Activated T-helper 2 cell treated with anti-CD3 and anti-CD28 coated beads, Interferon-gamma antibody, Interleukin-2, Interleukin-4, amounts not matched to agents 10 μg/mL and 5 μg/mL and 100 μg/mL, durations not matched to agents 14 hours and 24 hours and 36 hours (primary cell): ENCODE data around the gene TULP4. TPM values are rescaled to one million over a fixed set of nuclear protein-coding genes. Genes with fewer than 3 reads are reported as not detected.
"Not testable (repeated sequence)": the region's sequence is repeated elsewhere in the genome, so short reads cannot be mapped to it uniquely, and the experiment has no call there.

Experiments
- DNase-seq: peaks from one replicate; pipeline ENCODE4 v3.0.0; 2021; ENCODE audit warnings: low spot score
- H3K27ac Mint-ChIP-seq: one replicate; pipeline ENCODE4 v1.8.0; 2021; ENCODE audit warnings: mixed read lengths
- H3K27me3 Mint-ChIP-seq: one replicate; pipeline ENCODE4 v1.8.0; 2021; ENCODE audit warnings: low read depth, mixed read lengths
- H3K36me3 Mint-ChIP-seq: one replicate; pipeline ENCODE4 v1.8.0; 2021; ENCODE audit warnings: low read depth, mixed read lengths
- H3K4me1 Mint-ChIP-seq: one replicate; pipeline ENCODE4 v1.8.0; 2021; ENCODE audit warnings: low read depth, mixed read lengths
- H3K4me3 Mint-ChIP-seq: one replicate; pipeline ENCODE4 v1.8.0; 2021; ENCODE audit warnings: low read depth, mild to moderate bottlenecking, moderate library complexity, mixed read lengths
- H3K9me3 Mint-ChIP-seq: one replicate; pipeline ENCODE4 v1.8.0; 2021; ENCODE audit warnings: mixed read lengths
- intact Hi-C: fragments of 100-400 bp; cut with micrococcal nuclease; formaldehyde crosslinking; loops from one replicate; pipeline ENCODE4 v1.15.1; 2023
- total RNA-seq: library from RNA; stranded (reverse); gene quantifications from 2 replicates; pipeline ENCODE4 v1.2.3, GENCODE V29; 2022

The TULP4 gene
- total RNA-seq, 1 donor from 2014 or later, result 19.8 TPM

DNA sequence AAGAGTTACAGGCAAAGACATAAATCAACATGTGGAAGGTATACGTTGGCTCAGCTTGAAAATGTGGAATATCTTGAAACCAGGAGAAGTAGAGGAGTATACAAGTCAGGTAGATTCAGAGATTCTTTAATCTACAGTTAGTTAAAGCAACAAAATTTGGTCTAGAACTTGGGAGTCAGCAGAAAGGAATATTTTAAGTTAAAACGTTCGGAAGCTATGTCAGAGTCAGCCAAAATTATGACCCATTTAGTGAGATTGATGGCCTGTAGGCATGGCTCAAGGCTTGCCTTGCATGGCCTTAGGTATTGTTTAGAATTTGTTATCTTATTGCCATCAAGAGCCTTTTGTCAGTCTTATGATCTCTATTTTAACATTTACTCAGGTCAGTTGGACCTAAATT, 153.5 kb downstream of the TULP4 start:
- no peak overlapping the region for H3K4me3 Mint-ChIP-seq
- peaks cover 5% of the 10 kb centered on the region for H3K36me3 Mint-ChIP-seq
- intact Hi-C loops, result no loop called here
- H3K9me3 Mint-ChIP-seq, result no peaks in the 10 kb centered on the region
- H3K27ac Mint-ChIP-seq, result no peak overlapping the region
- no peaks in the 10 kb centered on the region for H3K27me3 Mint-ChIP-seq
- no peak for DNase-seq
- no peaks in the 10 kb centered on the region for H3K4me1 Mint-ChIP-seq

DNA sequence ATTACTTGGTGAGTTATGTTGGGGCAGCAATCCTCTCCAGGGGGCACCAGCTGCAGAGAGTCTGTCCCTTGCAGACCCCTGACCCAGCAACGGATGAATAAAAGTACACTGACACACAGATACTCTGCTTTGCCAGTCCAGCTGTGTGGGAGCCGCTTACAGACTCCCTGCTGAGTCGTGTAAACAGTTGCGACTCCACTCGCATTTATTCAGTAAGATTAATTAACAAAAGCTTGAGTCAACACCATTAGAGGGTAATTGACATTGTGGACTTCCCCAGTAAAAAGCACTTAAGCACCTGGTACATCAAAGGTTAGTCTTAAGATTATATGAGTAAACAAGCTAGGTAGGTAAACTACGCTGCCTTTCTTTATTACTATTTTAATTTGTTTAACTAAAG, 155.7 kb downstream of the TULP4 start:
- Mint-ChIP-seq H3K36me3 (peaks cover 4% of the 10 kb centered on the region), H3K9me3 (no peaks in the 10 kb centered on the region), H3K4me1 (no peaks in the 10 kb centered on the region), H3K4me3 (no peak overlapping the region), H3K27me3 (no peaks in the 10 kb centered on the region), H3K27ac (no peak overlapping the region)
- intact Hi-C loops, result no loop called here
- no peak for DNase-seq

DNA sequence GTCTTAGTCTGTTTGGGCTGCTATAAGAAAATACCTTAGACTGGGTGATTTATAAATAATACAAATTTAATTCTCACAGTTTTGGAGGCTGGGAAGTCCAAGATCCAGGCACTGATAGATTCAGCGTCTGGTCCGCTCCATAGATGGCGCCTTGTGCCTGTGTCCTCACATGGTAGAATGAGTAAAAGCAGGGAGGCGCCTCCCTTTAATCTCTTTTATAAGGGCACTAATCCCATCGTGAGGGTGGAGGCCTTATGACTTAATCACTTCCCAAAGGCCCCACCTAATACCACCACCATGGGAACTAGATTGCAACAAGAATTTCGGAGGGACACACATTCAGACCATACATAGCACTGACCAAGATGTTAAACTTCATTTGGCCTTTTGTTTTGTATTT, 156.4 kb downstream of the TULP4 start:
- Mint-ChIP-seq H3K4me1 (no peaks in the 10 kb centered on the region), H3K36me3 (no peaks in the 10 kb centered on the region), H3K27ac (no peak overlapping the region), H3K27me3 (no peaks in the 10 kb centered on the region), H3K4me3 (no peak overlapping the region), H3K9me3 (no peaks in the 10 kb centered on the region)
- no peak for DNase-seq
- intact Hi-C loops, result no loop called here

DNA sequence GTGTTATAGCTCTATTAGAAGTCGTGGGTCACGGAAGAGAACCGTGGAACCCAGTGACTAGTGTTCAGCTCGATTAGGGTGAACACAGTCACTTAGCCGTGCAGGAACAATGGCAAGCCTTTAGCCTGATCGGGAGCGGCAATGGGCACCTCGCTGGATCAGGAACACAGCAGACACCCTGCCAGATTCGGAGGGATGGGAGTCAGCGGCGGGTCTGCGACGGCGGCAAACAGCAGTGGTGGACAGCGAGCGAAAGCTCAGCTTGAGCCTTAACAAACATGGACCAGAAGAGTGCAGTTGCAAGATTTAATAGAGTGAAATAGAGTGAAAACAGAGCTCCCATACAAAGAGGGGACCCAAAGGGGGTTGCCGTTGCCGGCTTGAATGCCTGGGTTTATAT, 157.8 kb downstream of the TULP4 start:
- H3K27ac Mint-ChIP-seq, H3K4me3 Mint-ChIP-seq, DNase-seq: not testable (repeated sequence)

DNA sequence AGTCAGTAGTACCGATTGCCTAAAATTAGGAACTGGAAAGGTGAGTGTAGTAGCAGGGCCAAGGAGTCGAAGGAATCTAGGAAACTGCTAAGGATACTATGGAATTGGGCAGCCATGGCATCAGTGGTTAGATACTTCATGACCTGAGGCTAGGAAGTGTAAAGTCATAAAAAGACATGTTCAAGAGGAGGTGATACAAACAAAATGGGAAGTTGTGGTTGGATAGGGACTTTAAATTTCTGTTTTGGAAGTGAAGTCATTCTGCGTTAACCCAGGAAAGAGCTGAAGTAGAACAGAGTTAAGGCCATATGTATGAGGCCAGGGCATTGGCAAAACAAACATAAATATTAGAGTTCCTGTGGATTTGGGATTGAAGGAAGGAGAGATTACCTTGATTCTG, 159.1 kb downstream of the TULP4 start:
- H3K27me3 Mint-ChIP-seq, result no peaks in the 10 kb centered on the region

More for the DNA sequence above, 157.8 kb downstream of the TULP4 start:
- H3K36me3 Mint-ChIP-seq, H3K27me3 Mint-ChIP-seq, H3K9me3 Mint-ChIP-seq, H3K4me1 Mint-ChIP-seq, intact Hi-C loops: not testable (repeated sequence)

DNA sequence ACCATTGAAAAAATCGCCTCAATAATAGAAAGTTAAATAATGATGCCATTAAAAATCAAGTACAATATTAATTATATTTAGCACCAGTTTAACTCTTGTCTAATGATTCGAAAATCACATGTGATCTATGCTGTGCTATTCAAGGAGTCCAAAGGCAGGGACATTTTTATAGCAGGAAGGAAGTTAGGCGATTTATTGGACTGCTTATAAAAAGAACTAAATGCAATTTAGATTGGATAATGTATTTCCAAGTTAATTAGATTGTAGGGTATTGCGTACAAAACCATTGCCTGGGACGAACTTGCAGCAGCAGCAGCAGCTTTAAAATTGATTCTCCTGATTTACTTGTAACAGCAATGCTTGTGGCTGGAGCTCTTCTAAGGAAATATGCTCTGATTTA, 160.2 kb downstream of the TULP4 start:
- H3K27ac Mint-ChIP-seq, result no peak overlapping the region
- no peak for DNase-seq
- no peaks in the 10 kb centered on the region for H3K36me3 Mint-ChIP-seq
- no peaks in the 10 kb centered on the region for H3K4me1 Mint-ChIP-seq
- no peaks in the 10 kb centered on the region for H3K27me3 Mint-ChIP-seq
- H3K9me3 Mint-ChIP-seq, result no peaks in the 10 kb centered on the region
- H3K4me3 Mint-ChIP-seq, result no peak overlapping the region
- intact Hi-C loops, result no loop called here

More for the DNA sequence above, 159.1 kb downstream of the TULP4 start:
- intact Hi-C loops, result no loop called here
- no peaks in the 10 kb centered on the region for H3K4me1 Mint-ChIP-seq
- no peak for DNase-seq
- H3K9me3 Mint-ChIP-seq, result no peaks in the 10 kb centered on the region
- no peak overlapping the region for H3K4me3 Mint-ChIP-seq
- H3K27ac Mint-ChIP-seq, result no peak overlapping the region
- H3K36me3 Mint-ChIP-seq, result no peaks in the 10 kb centered on the region

DNA sequence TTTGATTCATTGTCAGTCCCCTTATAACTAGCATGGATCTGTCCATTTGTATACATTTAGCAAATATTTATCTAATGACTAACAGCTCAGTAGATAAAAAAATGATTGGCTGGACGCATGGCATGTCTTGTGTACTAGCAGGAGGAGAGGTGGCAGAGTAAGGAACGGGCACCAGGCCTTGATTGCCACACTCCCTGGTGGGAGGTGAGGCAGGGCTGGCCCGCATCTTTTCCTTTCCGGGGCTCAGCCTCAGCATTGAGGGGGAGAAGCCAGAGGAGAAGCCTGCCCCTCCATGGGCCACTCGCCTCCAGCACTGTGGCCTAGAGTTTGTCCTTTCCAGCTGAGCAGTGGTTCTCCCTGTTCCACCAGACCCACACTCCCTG, 162.7 kb downstream of the TULP4 start:
- H3K27ac Mint-ChIP-seq, result no peak overlapping the region
- no peaks in the 10 kb centered on the region for H3K36me3 Mint-ChIP-seq
- no peaks in the 10 kb centered on the region for H3K9me3 Mint-ChIP-seq
- no peak overlapping the region for H3K4me3 Mint-ChIP-seq
- no peaks in the 10 kb centered on the region for H3K27me3 Mint-ChIP-seq
- DNase-seq, result no peak
- intact Hi-C loops, result no loop called here
- no peaks in the 10 kb centered on the region for H3K4me1 Mint-ChIP-seq

DNA sequence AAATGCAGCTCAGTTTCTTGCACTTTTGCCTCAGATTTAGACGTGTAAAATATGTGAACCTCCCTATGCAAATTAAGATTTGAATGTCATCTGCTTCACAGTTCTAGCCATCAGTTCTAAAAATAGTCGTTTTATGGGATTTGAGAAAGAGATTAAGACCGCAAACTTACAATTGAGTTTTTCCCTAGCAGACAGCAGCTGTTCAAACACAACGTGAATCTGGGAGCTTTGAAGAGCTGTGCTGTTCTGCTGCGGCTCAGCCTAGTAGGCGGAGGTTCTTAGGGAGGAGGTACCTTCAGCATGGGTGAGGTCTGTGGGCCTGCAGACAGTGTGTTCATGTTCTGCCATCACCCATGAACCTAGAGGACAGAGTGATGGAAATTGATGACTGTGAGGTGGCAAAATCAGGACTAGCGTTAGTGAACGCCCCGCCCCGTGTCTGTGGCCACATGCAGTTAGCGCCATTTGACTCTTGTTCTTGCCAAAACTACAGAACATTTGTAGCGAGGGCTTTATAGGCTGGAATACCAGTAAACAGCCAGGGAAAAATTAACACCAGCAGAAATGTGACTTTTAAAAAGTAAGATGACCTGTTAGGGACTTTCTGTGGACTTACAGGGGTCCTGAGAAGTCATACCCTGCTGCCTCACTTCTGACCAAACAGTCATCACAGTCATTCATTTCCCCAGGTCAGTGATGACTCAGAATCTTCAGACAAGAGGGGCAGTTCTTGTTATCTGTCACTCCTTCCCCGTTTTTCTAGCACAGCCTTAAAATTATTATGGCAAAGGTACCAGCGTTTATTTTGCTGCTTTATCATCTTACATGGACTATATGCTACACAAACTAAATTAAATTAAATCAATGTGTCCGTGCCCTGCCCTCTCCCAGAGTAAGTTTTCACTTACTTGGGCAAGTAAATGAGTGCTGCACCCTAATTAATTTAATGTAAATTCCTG, 163.4 kb downstream of the TULP4 start:
- intact Hi-C loops, result no loop called here
- no peak overlapping the region for H3K27ac Mint-ChIP-seq
- H3K9me3 Mint-ChIP-seq, result no peaks in the 10 kb centered on the region
- H3K27me3 Mint-ChIP-seq, result no peaks in the 10 kb centered on the region
- no peaks in the 10 kb centered on the region for H3K36me3 Mint-ChIP-seq
- no peak for DNase-seq
- H3K4me3 Mint-ChIP-seq, result no peak overlapping the region
- no peaks in the 10 kb centered on the region for H3K4me1 Mint-ChIP-seq

DNA sequence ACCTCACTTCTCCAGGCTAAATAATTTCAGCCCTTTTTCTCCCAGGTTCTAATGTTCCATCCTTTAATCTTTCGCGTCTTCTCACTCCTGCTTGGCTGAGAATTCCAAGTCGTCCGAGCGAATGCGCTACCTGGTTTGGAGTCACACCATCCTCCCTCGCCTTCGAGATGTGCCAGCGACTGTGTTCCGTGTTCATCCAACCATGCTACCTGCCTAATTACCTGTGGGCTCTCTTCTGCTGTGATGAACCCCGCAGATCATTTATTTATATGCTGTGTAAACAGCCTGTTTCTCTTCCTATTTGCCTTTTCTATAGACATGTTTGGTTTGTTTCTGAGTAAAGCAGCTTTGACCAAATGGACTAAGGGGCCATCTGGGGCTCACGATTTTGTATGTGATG, 164.1 kb downstream of the TULP4 start:
- no peak overlapping the region for H3K27ac Mint-ChIP-seq
- no peak overlapping the region for H3K4me3 Mint-ChIP-seq
- no peaks in the 10 kb centered on the region for H3K36me3 Mint-ChIP-seq
- intact Hi-C loops, result no loop called here
- no peaks in the 10 kb centered on the region for H3K27me3 Mint-ChIP-seq
- H3K9me3 Mint-ChIP-seq, result no peaks in the 10 kb centered on the region
- DNase-seq, result no peak
- H3K4me1 Mint-ChIP-seq, result no peaks in the 10 kb centered on the region

DNA sequence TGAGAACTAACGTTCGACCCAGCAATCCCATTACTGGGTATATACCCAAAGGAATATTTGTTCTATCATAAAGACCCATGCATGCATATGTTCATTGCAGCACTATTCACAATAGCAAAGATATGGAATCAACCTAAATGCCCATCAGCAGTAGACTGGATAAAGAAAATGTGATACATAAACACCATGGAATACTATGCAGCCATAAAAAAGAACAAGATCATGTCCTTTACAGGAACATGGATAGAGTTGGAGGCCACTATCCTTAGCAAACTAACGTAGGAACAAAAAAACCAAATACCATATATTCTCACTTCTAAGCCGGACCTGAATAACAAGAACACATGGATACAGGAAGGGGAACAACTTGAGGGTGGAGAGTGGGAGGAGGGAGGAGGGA, 165.5 kb downstream of the TULP4 start:
- H3K27ac Mint-ChIP-seq, H3K9me3 Mint-ChIP-seq, DNase-seq, intact Hi-C loops, H3K4me1 Mint-ChIP-seq, H3K4me3 Mint-ChIP-seq, H3K36me3 Mint-ChIP-seq, H3K27me3 Mint-ChIP-seq: not testable (repeated sequence)

DNA sequence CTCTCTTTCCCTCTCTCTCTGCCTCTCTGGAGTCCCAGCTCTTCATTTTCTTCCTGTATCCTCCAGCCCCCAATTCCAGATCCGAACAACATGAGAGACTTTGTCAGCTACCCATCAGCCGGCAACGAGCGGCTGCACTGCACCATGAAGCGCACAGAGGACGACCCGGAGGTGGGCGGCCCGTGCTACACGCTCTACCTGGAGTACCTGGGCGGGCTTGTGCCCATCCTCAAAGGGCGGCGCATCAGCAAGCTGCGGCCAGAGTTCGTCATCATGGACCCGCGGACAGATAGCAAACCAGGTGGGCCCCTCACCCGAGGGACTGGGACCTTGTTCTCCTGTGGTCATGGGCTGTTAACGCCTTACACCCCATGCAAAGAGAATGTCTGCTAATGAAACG, 168.7 kb downstream of the TULP4 start:
- intact Hi-C loops, result no loop called here
- H3K27ac Mint-ChIP-seq, result no peak overlapping the region
- no peaks in the 10 kb centered on the region for H3K9me3 Mint-ChIP-seq
- no peak overlapping the region for H3K4me3 Mint-ChIP-seq
- no peaks in the 10 kb centered on the region for H3K27me3 Mint-ChIP-seq
- H3K36me3 Mint-ChIP-seq, result no peaks in the 10 kb centered on the region
- H3K4me1 Mint-ChIP-seq, result no peaks in the 10 kb centered on the region
- no peak for DNase-seq

DNA sequence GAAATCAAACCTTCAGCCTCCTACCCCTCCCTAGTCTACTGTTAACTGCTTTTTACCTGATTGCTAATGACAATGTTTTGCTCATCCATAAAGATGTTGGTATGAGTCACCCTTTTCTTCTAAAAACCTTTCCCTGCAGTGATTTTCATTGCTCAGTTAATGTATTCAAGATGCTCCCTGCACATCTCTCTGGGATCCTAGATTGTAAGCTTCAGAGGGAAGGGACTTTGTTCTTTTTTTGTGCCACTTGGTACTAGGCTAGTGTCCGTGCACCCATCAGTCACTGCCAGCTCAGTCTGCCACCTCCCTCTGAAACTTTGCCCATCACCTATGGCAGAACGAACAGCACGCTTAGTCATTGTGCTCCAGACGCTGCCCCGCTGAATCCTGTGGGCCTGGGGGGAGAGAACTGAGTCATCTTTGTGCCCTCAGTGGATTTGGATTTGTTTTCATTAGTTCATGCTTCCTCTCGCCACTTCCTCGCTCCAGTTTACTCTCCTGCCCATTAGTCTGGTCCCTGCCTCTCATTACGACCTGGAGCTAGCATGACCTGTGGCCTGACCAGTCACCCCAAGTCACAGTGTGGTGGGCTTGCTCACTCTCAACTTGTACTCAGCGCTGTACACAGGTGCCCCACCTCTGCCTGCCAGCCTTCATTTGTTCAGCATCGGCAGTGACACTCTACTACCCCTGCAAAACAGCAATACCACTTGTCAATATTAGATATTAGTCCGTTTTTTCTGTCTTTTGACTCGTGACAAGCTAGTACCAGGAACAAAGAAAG, 169.6 kb downstream of the TULP4 start:
- no peaks in the 10 kb centered on the region for H3K27me3 Mint-ChIP-seq
- no peaks in the 10 kb centered on the region for H3K4me1 Mint-ChIP-seq
- no peak for DNase-seq
- H3K27ac Mint-ChIP-seq, result no peak overlapping the region
- intact Hi-C loops, result no loop called here
- H3K9me3 Mint-ChIP-seq, result no peaks in the 10 kb centered on the region
- H3K36me3 Mint-ChIP-seq, result no peaks in the 10 kb centered on the region
- H3K4me3 Mint-ChIP-seq, result no peak overlapping the region

DNA sequence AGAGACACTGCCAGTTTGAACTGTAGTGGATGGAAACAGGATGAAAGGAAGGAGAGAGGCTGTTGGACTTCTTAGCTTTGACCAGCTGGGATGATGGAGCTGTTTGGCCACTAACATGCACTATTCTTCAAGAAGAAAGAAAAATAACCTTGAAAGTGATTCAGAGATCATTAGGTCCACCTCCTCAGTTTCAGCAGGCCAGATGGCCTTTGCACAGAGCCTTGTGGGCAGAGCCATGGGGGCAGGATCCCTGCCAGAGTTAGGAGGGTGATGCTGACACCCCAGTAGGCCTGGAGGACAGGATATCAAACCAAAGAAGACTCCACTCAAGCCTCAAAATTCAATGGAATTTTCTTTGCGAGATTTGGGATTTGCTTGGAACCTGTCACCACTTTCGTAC, 173.2 kb downstream of the TULP4 start:
- intact Hi-C loops, result no loop called here
- Mint-ChIP-seq H3K4me3 (no peak overlapping the region), H3K27ac (no peak overlapping the region), H3K27me3 (no peaks in the 10 kb centered on the region), H3K4me1 (peaks cover 6% of the 10 kb centered on the region), H3K36me3 (no peaks in the 10 kb centered on the region), H3K9me3 (no peaks in the 10 kb centered on the region)
- no peak for DNase-seq
